NCI-H460 (cell line): ENCODE results near the gene CEP97. TPM values are rescaled to one million over a fixed set of nuclear protein-coding genes. Genes with fewer than 3 reads are reported as not detected.
A peak's percentile ranks its signal among the peaks of the same experiment; 100 is the strongest.
"Not testable (repeated sequence)": the region's sequence is repeated elsewhere in the genome, so short reads cannot be mapped to it uniquely, and the experiment has no call there.

ENCODE experiments used
- DNase-seq: peaks from one replicate; pipeline ENCODE4 v3.0.0-alpha.2; 2016; ENCODE audit warnings: low read depth; ENCODE audit errors: extremely low read depth
- total RNA-seq: library from RNA; depleted of rRNA; stranded (reverse); fragments of >200 nt; shearing (Covaris generic); gene quantifications from 2 replicates; pipeline ENCODE4 v1.2.3, GENCODE V29; 2014

The CEP97 gene
- total RNA-seq, 1 experiment from 2014 or later: 14.9 TPM

- DNase-seq: no peak
Observed at GRCh38 chr3:101758224-101758623, 33.8 kb downstream of the CEP97 start.

- no peak for DNase-seq
Observed at GRCh38 chr3:101762041-101762646, 37.7 kb downstream of the CEP97 start.

- DNase-seq: not testable (repeated sequence)
Observed at GRCh38 chr3:101777745-101778281, 53.4 kb downstream of the CEP97 start.

- DNase-seq: no peak
Observed at GRCh38 chr3:101778385-101779046, 54.1 kb downstream of the CEP97 start.

GRCh38 chr3:101779047-101779821 lies 54.8 kb downstream of the CEP97 start, which contains the start of gene NXPE3:
Gene NXPE3, plus strand, starts transcription at chr3:101779211. Its CDS starts 6,386 bp downstream, at chr3:101785597.
- DNase-seq: peak; percentile 75

- DNase-seq: no peak
Observed at GRCh38 chr3:101779822-101780381, 55.5 kb downstream of the CEP97 start.

GRCh38 chr3:101780661-101781060 lies 56.2 kb downstream of the CEP97 start:
- DNase-seq: peak; percentile 50

- DNase-seq: no peak
Observed at GRCh38 chr3:101781166-101781565, 56.8 kb downstream of the CEP97 start.

- DNase-seq: no peak
Observed at GRCh38 chr3:101784855-101785613, 60.6 kb downstream of the CEP97 start.

GRCh38 chr3:101791778-101792177 lies 67.4 kb downstream of the CEP97 start:
- DNase-seq: no peak

GRCh38 chr3:101796077-101796680 lies 71.8 kb downstream of the CEP97 start:
- DNase-seq: no peak

- no peak for DNase-seq
Observed at GRCh38 chr3:101801174-101801573, 76.8 kb downstream of the CEP97 start.

GRCh38 chr3:101802179-101802578 lies 77.8 kb downstream of the CEP97 start:
- DNase-seq: no peak

GRCh38 chr3:101803173-101803782 lies 78.9 kb downstream of the CEP97 start:
- DNase-seq: peak; percentile 65

GRCh38 chr3:101803939-101804338 lies 79.5 kb downstream of the CEP97 start:
- DNase-seq: no peak

GRCh38 chr3:101806491-101806890 lies 82.1 kb downstream of the CEP97 start:
- no peak for DNase-seq

- no peak for DNase-seq
Observed at GRCh38 chr3:101807888-101808287, 83.5 kb downstream of the CEP97 start.

- DNase-seq: peak; percentile 15
Observed at GRCh38 chr3:101809178-101810021, 85.0 kb downstream of the CEP97 start.
